ENCODE data around the gene PCDH11Y.
"Not testable (repeated sequence)": the region's sequence is repeated elsewhere in the genome, so short reads cannot be mapped to it uniquely, and the experiment has no call there.

DNA sequence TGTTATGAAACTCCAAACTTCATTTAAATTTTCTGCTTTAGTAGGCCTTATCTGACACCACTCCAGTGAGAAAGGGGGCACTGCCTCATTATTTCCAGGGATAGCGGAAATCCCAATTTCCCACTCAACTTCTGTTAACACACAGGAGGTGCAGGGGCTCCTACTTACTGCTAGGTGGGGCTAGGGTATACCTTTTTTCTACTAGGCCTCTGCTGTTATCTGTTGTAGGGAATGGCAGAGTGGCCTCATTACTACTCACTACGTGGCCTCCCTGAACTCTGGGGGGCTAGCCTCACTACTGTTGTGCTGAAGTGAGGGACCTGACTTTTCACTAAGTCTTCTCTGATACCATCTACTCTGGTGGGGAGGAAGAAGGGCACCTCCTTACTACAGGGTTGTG, 215.0 kb downstream of the PCDH11Y start:
- TF ChIP-seq, protein P1, sequence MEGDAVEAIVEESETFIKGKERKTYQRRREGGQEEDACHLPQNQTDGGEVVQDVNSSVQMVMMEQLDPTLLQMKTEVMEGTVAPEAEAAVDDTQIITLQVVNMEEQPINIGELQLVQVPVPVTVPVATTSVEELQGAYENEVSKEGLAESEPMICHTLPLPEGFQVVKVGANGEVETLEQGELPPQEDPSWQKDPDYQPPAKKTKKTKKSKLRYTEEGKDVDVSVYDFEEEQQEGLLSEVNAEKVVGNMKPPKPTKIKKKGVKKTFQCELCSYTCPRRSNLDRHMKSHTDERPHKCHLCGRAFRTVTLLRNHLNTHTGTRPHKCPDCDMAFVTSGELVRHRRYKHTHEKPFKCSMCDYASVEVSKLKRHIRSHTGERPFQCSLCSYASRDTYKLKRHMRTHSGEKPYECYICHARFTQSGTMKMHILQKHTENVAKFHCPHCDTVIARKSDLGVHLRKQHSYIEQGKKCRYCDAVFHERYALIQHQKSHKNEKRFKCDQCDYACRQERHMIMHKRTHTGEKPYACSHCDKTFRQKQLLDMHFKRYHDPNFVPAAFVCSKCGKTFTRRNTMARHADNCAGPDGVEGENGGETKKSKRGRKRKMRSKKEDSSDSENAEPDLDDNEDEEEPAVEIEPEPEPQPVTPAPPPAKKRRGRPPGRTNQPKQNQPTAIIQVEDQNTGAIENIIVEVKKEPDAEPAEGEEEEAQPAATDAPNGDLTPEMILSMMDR (IDR thresholded peaks at IDR 0.05) = not testable (repeated sequence)
- not testable (repeated sequence) for TF ChIP-seq POLR2A, POLR2AphosphoS5, EP300 (IDR thresholded peaks at IDR 0.05)
